ENCODE measurements around the gene FRS3.
"Not testable (repeated sequence)": the region's sequence is repeated elsewhere in the genome, so short reads cannot be mapped to it uniquely, and the experiment has no call there.

FRS3 gene

GRCh38 chr6:41769376-41769775, 10.3 kb downstream of the FRS3 start:
- DNase-seq (ENCODE audit: low spot score) = no peak

- DNase-seq (ENCODE audit: low spot score) = no peak
Observed at GRCh38 chr6:41768545-41769308, 11.0 kb downstream of the FRS3 start.

GRCh38 chr6:41767112-41767833, 12.4 kb downstream of the FRS3 start:
- peak; percentile 19 for DNase-seq (ENCODE audit: low spot score)

GRCh38 chr6:41766043-41766664, 13.5 kb downstream of the FRS3 start:
- not testable (repeated sequence) for DNase-seq (ENCODE audit: low spot score)

DNA sequence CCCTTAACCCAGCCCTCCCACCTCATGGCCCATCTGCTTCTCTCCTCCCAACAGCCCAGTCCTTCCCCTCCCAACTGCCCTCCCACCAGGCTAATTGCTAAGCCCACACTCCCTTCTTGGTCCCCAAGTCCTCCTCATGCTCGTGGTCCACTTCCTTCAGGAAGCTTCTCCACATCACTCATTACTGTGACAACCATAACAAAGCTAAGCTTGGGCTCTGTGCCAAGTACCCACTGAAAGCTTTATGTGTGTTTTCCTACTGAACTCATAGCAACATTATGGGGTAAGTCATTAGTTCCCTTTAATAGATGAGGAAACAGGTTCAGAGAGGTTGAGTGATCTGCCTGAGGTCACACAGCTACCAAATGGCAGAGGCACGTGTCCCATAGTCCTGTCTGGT, 16.2 kb downstream of the FRS3 start:
- peak; percentile 33 for DNase-seq (ENCODE audit: low spot score)

GRCh38 chr6:41759905-41760579, 19.7 kb downstream of the FRS3 start:
- DNase-seq (ENCODE audit: low spot score) = no peak

GRCh38 chr6:41759106-41759904, 20.4 kb downstream of the FRS3 start:
- no peak for DNase-seq (ENCODE audit: low spot score)

- DNase-seq (ENCODE audit: low spot score) = no peak
Observed at GRCh38 chr6:41758641-41759035, 21.1 kb downstream of the FRS3 start.

DNA sequence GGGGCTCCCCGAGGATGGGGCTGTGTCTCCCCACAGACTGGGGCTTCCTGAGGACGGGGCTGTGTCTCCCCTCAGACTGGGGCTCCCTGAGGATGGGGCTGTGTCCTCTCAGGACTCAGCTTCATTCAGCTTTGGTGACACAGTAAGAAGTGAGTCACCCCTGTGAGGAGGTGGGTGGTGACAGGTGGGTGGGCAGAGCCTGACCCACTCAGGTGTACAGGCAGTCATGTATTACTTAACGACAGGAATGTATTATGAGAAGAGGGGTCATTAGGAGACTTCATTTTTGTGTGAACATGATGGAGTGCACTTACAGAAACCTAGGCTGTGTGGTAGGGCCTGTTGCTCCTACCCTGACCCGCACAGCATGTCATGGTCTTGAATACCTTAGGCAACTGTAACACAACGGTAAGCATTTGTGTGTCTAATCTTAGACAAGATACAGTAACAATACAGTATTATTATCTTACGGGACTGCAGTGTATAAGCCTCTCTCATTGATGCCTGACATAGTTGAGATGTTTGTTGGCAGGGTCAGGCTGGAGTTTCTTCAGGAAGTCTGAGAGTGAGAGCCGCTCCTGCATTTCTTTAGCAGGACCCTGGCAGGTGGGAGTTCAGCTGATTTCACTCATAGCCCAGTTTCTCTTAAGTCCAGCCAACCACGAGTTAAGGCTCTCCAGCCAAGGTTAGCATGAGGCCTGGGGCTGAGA, 21.6 kb downstream of the FRS3 start:
- no peak for DNase-seq (ENCODE audit: low spot score)

DNA sequence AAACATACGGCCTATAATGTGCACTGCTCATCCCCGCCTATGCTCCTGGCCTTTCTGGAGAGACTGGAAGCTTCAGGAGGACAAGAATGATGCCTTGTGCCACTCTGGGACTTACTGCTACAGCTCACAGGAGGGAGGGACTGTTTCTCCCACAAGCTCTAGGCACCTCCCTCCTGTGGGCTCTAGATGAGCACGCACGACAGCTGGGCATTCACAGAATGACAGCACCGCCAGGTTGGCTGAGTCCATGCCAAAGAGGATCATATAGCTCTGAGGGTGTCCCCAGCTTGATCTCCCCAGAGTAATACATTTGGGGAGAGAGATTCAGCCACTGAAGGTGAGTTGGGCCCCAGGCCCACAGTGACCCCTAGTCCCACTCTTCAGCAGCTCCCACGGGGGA, 22.4 kb downstream of the FRS3 start:
- DNase-seq (ENCODE audit: low spot score) = no peak

DNA sequence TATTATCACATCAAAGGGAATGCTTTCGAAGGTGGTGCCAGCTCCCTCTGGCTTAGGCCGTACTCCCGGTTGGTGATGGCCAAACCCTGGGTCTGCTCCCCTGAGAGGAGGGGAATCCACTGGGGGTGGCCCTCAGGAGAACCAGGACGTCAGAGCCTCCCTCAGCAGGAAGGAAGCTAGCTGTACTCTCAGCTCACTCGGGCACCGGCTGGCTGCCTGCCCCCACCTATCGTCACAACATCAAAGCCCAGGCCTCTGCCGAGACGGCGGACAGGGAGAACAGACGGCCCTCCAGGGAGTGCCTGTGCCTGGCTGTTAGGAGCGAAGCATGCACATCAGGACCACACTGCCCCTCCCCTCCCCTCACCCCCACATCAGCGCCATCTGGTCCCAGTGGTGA, 23.3 kb downstream of the FRS3 start:
- no peak for DNase-seq (ENCODE audit: low spot score)

DNA sequence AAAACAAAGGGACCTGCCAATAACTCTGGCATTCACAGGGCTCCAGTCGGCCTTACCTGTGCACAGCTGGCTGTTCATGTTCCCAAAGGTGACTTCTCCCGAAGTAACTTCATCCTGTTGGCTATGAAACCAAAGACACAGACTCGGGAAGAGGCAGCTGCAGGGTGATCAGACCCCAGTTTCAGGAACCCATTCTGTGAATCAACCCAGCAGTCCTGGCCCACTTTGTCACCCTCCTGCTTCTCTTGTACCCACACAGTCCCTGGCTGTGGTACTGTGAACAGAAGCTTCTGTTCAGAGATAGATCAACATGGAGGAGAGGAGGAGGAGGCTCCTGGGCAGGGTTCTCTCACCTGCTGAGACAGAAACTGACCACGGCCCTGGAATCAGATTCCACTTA, 23.8 kb downstream of the FRS3 start:
- DNase-seq (ENCODE audit: low spot score) = no peak

DNA sequence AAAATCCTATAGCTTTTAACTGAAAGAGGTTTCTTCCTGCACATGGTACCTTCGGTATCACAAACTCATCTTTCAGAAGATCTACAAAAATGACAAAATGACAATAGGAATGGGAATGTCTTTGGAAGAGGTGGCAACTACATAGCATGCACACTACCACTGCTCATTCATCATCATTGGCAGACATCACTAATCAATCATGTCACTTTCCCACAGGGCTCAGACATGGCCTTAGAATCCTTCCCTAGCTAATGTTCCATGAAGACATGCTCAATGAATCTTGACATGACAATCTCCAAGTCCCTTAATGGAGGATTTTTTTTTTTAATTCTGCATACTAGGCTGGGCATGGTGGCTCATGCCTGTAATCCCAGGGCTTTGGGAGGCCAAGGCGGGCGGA, 29.3 kb downstream of the FRS3 start:
- DNase-seq (ENCODE audit: low spot score) = no peak

- no peak for DNase-seq (ENCODE audit: low spot score)
Observed at GRCh38 chr6:41748542-41748941, 31.2 kb downstream of the FRS3 start.

DNA sequence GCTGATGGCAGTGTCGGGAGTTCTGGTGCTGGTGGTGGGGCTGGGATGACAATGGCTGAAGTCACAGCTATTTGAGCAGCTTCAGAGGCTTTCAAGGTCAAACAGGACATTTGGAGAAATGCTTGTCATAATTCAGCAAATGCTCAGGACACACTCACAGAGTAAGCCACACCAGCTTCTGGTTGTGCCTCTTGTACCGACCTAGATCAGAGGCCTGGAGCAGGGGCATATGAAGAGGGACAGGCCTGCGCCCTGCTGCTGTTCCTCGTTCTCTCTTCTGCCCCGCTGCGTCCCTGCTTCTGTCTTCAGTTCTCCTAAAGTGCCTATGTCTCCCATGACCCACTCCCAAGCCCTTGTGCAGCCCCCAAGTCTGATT, 31.6 kb downstream of the FRS3 start:
- DNase-seq (ENCODE audit: low spot score) = no peak

- DNase-seq (ENCODE audit: low spot score) = no peak
Observed at GRCh38 chr6:41747256-41748101, 32.2 kb downstream of the FRS3 start, which contains the start of gene PGC. TSS of gene PGC (minus strand) at chr6:41747397. CDS start at chr6:41747334, 63 bp downstream.

DNA sequence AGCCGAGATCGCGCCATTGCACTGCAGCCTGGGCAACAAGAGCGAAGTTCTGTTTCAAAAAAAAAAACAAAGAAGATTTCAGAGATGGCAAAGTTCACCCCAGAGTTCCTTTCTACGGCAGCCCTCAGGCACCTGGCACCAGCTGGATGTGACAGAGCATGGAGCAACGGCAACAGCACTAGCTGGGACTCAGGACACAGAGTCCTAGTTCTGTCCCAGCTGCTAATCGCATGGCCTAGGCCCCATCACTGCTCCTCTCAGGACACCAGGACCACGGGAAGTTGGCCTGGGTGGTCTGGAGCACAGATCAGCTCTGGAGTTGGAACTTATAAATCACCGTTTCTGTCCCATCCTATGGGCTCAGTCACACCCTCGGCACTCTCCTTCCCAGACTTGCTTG, 33.6 kb downstream of the FRS3 start:
- DNase-seq (ENCODE audit: low spot score) = no peak

GRCh38 chr6:41744236-41744787, 35.4 kb downstream of the FRS3 start:
- DNase-seq (ENCODE audit: low spot score) = no peak

DNA sequence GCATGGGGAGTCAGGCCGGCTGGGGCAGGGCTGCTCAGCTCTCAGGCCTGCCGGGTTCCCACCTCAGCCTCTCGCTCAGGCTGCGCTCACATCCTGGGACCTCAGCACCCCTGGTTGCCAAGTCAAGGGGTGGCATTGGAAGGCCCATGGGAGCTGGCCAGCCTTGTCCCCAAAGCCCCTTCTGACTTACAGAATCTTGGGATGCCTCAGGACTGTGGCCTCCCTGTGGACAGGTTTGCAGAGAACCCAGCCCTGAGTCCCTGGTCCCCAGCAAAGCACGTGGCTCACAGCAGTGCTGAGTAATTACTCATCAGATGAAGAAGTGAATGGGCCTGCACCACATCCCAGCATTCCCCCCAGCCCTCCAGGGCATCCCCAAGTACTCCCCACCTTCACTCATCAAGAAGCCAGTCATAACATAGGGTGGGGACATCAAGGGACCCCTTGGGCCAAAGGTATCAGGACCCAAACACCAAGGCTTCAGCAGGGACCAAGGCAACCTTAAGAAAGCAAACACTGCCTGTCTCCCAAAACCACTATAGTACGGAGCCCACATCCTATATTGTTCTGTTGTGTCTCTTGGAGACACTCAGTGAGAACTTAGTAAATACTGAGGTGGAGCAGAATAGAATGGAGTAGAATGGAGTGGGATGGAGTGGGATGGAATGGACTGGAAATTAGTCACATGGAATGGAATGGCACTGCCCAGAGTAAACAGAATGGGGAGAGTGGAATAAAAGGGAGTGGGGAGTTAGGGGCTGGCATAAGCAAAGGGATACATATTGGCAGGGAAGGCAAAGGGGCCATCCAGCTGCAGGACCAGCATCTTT, 36.1 kb downstream of the FRS3 start:
- no peak for DNase-seq (ENCODE audit: low spot score)

All from kidney capillary endothelial cell (primary cell).